ENCODE data around the gene STEAP3. TPM values are rescaled to one million over a fixed set of nuclear protein-coding genes. Genes with fewer than 3 reads are reported as not detected.

Gene STEAP3
- total RNA-seq, 1 experiment from 2014 or later: 15.4 TPM

GRCh38 chr2:119225926-119226325 lies 2.3 kb downstream of the STEAP3 start:
- Mint-ChIP-seq H3K27ac (no peak overlapping the region; a peak in 1 of 7 replicates), H3K27me3 (ENCODE audit: low read depth) (peaks cover 18% of the 10 kb centered on the region)

More at GRCh38 chr2:119225926-119226325, 2.3 kb downstream of the STEAP3 start:
- H3K9me3 ChIP-seq (ENCODE audit: control insufficient read depth, low read depth, low read length): no peaks in the 10 kb centered on the region
- no peaks in the 10 kb centered on the region for H3K79me1 ChIP-seq (ENCODE audit: insufficient read depth, low read depth, low read length, poor library complexity, severe bottlenecking)
- no peak overlapping the region for H3K18ac ChIP-seq (ENCODE audit: insufficient read length, low read depth, low read length)
- H2BK12ac ChIP-seq (ENCODE audit: insufficient read length, low read depth, low read length): no peak overlapping the region
- TF ChIP-seq CTCF (conservative IDR thresholded peaks at IDR 0.05): no peak
- H3K4me1 ChIP-seq (ENCODE audit: insufficient read depth, low read length): peaks cover 7% of the 10 kb centered on the region; the same call in 1 of the 2 replicates
- no peak overlapping the region for H3K14ac ChIP-seq (ENCODE audit: insufficient read depth, low read length)
- H2AK5ac ChIP-seq (ENCODE audit: insufficient read length, low read length): no peak overlapping the region
- H4K20me1 ChIP-seq (ENCODE audit: control insufficient read depth, insufficient read depth, insufficient read length): no peaks in the 10 kb centered on the region
- no peak overlapping the region for H2BK15ac ChIP-seq (ENCODE audit: low read depth, low read length)
- H3K23me2 ChIP-seq (ENCODE audit: insufficient read length, low read depth, low read length, poor library complexity, severe bottlenecking): peaks cover 10% of the 10 kb centered on the region
- H2BK5ac ChIP-seq (ENCODE audit: insufficient read length, low read length): no peak overlapping the region
- no peak overlapping the region for H2AFZ ChIP-seq (ENCODE audit: low read length)
- H3K23ac ChIP-seq (ENCODE audit: insufficient read length, low read depth, low read length): no peak overlapping the region
- H3K56ac ChIP-seq (ENCODE audit: insufficient read length, low read depth, low read length): no peak overlapping the region
- no peaks in the 10 kb centered on the region for H3K79me2 ChIP-seq (ENCODE audit: insufficient read depth, low read length)
- H3K9me3 Mint-ChIP-seq: no peaks in the 10 kb centered on the region
- no peak overlapping the region for H2BK120ac ChIP-seq (ENCODE audit: low read depth, low read length, poor library complexity, severe bottlenecking)
- H3K4me1 Mint-ChIP-seq: peaks cover 39% of the 10 kb centered on the region in 2 experiments
- no peak overlapping the region for H2BK20ac ChIP-seq (ENCODE audit: low read depth, low read length, poor library complexity, severe bottlenecking)
- H3K27ac ChIP-seq (ENCODE audit: insufficient read length, low read depth, low read length): no peak overlapping the region
- no peak overlapping the region for H4K91ac ChIP-seq (ENCODE audit: insufficient read length, low read depth, low read length)
- H3K4me3 Mint-ChIP-seq: no peak overlapping the region
- H4K5ac ChIP-seq (ENCODE audit: insufficient read length, low read depth, low read length): no peak overlapping the region
- H4K8ac ChIP-seq (replicated peaks; ENCODE audit: insufficient read length, low read depth, low read length): no peak overlapping the region
- no peak overlapping the region for H3K4ac ChIP-seq (ENCODE audit: low read depth, low read length)
- no peak for DNase-seq
- no peak overlapping the region for H3K4me2 ChIP-seq (ENCODE audit: insufficient read depth, insufficient read length, low read length)
- H3T11ph ChIP-seq (ENCODE audit: low read length): no peak overlapping the region
- H3K9ac ChIP-seq (ENCODE audit: extremely low read depth, insufficient read length, low read length): no peak overlapping the region
- peaks cover 0 to 5% (median 0%) of the 10 kb centered on the region in 3 experiments; a peak in 2 of 7 replicates for H3K36me3 Mint-ChIP-seq (ENCODE audit: insufficient read depth in 1 of 3, low read depth in 3 of 3)
- H3K27me3 ChIP-seq (ENCODE audit: insufficient read depth, low read length): no peaks in the 10 kb centered on the region
- no CpG with 5 or more reads among the region's 9 CpGs for WGBS (ENCODE audit: extremely low coverage, insufficient read length, low lambda C conversion rate)
